SK-N-SH treated with all-trans-retinoic acid at 6 μM for 48 hours (cell line): Measurements from ENCODE around the gene USP7.

ENCODE experiments used
- BACH2 ChIP-seq: fragments of 250-450 bp; sonication (Bioruptor Pico); IDR thresholded peaks from 2 replicates; pipeline ENCODE4 v1.9.0; 2021; ENCODE audit warnings: mild to moderate bottlenecking, borderline replicate concordance
- CREB5 ChIP-seq: fragments of 250-450 bp; sonication (Bioruptor Pico); IDR thresholded peaks from 2 replicates; pipeline ENCODE4 v1.5.1; 2020; ENCODE audit warnings: low read depth, mild to moderate bottlenecking, moderate library complexity
- ISL1 ChIP-seq: fragments of 250-450 bp; sonication (Bioruptor Pico); IDR thresholded peaks from 2 replicates; pipeline ENCODE4 v2.1.2; 2022; ENCODE audit warnings: mild to moderate bottlenecking, moderate library complexity
- PPARA ChIP-seq: fragments of 250-450 bp; sonication (Bioruptor Pico); IDR thresholded peaks from 2 replicates; pipeline ENCODE4 v1.5.0; 2020; ENCODE audit warnings: mild to moderate bottlenecking, borderline replicate concordance
- RARB ChIP-seq: fragments of 250-450 bp; sonication (Bioruptor Pico); IDR thresholded peaks from 2 replicates; pipeline ENCODE4 v1.8.0; 2021; ENCODE audit warnings: mild to moderate bottlenecking, moderate library complexity
- SNAI2 ChIP-seq: fragments of 250-450 bp; sonication (Bioruptor Pico); IDR thresholded peaks from 2 replicates; pipeline ENCODE4 v1.5.0; 2020; ENCODE audit warnings: mild to moderate bottlenecking, moderate library complexity
- ZFP3 ChIP-seq: fragments of 250-450 bp; sonication (Bioruptor Pico); IDR thresholded peaks from 2 replicates; pipeline ENCODE4 v1.5.0; 2020; ENCODE audit warnings: mild to moderate bottlenecking, moderate library complexity
- TF ChIP-seq, protein P1 (sequence below): fragments of 250-450 bp; sonication (Bioruptor Pico); IDR thresholded peaks from 2 replicates; pipeline ENCODE4 v1.8.0; 2020; ENCODE audit warnings: mild to moderate bottlenecking, moderate library complexity, borderline replicate concordance
- TF ChIP-seq, protein P2 (sequence below): fragments of 250-450 bp; sonication (Bioruptor Pico); IDR thresholded peaks from 2 replicates; pipeline ENCODE4 v1.5.0; 2020; ENCODE audit warnings: mild to moderate bottlenecking, moderate library complexity

DNA sequence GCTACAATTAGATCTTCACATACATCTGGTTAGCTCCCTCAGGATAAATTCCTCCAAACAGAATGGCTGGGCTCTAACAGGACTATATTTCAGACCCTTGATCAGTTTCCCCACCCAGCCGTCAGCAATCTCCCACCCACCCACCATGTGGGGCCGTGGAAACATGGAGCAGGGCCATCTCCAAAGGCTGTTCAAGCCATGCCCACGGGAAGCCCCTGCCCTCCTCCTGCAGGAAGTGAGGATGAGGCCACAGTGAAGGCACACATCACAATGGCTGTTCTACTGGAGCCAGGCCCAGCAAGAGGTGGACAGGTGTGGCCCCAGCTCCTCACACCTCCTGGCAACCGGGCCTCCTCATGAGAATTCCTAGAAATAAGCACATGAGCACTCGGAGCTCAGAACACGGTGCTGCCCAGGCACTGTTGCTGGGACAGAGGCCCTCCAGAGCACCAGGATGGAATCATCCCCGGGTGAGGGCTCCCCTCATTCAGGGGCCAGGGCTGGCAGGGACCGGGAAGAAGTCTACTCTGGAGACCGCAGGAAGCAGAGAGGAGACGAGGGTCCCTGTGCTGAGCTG lies 81.6 kb downstream of the USP7 start, which contains the start of gene LITAFD:
- TF ChIP-seq CREB5 (no peak), SNAI2 (CRISPR knock-in tag) (no peak), ISL1 (no peak), ZFP3 (CRISPR knock-in tag) (no peak), BACH2 (CRISPR knock-in tag) (no peak), RARB (no peak), PPARA (no peak)
- TF ChIP-seq, protein P1, sequence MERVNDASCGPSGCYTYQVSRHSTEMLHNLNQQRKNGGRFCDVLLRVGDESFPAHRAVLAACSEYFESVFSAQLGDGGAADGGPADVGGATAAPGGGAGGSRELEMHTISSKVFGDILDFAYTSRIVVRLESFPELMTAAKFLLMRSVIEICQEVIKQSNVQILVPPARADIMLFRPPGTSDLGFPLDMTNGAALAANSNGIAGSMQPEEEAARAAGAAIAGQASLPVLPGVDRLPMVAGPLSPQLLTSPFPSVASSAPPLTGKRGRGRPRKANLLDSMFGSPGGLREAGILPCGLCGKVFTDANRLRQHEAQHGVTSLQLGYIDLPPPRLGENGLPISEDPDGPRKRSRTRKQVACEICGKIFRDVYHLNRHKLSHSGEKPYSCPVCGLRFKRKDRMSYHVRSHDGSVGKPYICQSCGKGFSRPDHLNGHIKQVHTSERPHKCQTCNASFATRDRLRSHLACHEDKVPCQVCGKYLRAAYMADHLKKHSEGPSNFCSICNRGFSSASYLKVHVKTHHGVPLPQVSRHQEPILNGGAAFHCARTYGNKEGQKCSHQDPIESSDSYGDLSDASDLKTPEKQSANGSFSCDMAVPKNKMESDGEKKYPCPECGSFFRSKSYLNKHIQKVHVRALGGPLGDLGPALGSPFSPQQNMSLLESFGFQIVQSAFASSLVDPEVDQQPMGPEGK (CRISPR knock-in tag): no peak
- TF ChIP-seq, protein P2, sequence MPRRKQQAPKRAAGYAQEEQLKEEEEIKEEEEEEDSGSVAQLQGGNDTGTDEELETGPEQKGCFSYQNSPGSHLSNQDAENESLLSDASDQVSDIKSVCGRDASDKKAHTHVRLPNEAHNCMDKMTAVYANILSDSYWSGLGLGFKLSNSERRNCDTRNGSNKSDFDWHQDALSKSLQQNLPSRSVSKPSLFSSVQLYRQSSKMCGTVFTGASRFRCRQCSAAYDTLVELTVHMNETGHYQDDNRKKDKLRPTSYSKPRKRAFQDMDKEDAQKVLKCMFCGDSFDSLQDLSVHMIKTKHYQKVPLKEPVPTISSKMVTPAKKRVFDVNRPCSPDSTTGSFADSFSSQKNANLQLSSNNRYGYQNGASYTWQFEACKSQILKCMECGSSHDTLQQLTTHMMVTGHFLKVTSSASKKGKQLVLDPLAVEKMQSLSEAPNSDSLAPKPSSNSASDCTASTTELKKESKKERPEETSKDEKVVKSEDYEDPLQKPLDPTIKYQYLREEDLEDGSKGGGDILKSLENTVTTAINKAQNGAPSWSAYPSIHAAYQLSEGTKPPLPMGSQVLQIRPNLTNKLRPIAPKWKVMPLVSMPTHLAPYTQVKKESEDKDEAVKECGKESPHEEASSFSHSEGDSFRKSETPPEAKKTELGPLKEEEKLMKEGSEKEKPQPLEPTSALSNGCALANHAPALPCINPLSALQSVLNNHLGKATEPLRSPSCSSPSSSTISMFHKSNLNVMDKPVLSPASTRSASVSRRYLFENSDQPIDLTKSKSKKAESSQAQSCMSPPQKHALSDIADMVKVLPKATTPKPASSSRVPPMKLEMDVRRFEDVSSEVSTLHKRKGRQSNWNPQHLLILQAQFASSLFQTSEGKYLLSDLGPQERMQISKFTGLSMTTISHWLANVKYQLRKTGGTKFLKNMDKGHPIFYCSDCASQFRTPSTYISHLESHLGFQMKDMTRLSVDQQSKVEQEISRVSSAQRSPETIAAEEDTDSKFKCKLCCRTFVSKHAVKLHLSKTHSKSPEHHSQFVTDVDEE: no peak
